Endometrium (tissue), 2 donors: ENCODE results near the gene SPATA18.
A peak's percentile ranks its signal among the peaks of the same experiment; 100 is the strongest.

ENCODE experiments used
- FAIRE-seq: peaks from 2 replicates; lab custom pipeline; 2012; peaks lifted over from hg19 to GRCh38; lab: Jason Lieb, UNC
- donor health status: control.
- donor health status: control.

Gene SPATA18

DNA sequence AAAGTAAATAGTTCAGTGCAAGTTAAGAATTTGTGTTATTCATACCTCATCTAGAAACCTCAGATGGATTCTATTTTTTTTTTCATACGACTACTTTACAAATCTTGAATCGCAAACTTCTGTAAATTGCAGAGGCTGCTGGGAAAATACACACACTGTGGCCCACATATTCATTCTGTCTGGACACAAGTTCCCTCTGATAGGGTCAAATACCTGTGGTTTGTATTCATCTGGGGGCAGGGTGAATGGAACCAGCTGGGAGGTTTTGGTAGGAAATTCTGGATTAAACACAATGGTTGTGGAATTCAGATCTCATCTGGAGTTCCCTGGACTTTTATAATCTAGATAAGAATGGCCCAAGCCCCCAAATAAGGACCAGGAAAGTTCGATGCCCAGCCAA lies 56.2 kb downstream of the SPATA18 start:
- peak; percentile 18 for FAIRE-seq

DNA sequence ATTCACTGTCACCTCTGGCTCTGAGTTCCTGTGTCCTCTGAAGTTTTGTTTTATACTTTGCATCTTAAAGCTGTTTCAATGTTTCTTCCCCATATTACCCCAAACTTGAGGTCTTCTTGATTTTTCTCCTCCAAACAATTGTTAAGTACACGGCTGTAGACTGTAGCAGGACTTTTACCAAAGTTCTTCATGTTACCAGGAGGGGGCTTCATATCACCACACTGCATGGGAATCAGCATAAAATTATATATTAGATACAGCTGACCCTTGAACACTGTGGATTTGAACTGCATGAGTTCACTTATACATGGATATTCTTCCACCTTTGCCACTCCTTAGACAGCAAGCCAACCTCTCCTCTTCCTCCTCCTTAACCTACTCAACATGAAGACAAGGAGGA lies 56.6 kb downstream of the SPATA18 start:
- FAIRE-seq: no peak

DNA sequence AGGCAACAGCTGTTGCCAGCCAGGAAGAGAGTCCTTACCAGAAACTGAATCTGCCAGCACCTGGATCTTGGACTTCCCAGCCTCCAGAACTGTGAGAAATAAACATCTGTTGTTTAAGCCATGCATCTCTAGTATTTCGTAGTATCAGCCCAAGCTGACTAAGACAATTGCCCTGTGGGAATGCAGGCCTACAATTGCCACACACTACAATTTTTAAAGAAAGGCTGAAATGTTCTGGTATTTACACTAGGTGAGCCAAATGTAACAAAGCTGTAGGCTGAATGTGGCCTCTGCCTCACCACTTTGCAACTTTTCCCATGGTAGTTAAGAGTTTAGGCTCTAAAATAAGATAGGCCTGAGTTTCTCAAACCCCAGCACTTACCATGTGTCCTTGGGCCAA lies 59.1 kb downstream of the SPATA18 start:
- no peak for FAIRE-seq

- no peak for FAIRE-seq
Observed at GRCh38 chr4:52111995-52112394, 60.9 kb downstream of the SPATA18 start.

DNA sequence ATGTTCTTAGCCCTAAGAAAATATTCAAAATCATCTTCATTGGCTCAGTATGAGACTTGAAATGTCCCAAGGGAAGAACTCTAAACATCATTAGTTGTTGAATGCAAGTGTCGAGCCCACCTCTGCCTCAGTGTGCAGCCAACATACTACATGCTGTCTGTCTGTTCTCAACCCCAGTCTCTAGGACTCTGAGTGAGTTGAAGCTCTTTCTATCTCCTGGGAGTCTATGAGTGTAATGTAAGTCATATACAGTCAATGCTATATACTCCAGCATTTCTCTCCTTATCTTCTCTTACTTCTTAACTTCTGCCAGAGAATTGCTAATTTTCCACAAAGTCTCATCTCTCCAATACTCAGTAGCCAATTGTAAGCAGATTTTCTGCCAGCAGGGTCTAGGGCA lies 61.3 kb downstream of the SPATA18 start:
- FAIRE-seq: no peak

DNA sequence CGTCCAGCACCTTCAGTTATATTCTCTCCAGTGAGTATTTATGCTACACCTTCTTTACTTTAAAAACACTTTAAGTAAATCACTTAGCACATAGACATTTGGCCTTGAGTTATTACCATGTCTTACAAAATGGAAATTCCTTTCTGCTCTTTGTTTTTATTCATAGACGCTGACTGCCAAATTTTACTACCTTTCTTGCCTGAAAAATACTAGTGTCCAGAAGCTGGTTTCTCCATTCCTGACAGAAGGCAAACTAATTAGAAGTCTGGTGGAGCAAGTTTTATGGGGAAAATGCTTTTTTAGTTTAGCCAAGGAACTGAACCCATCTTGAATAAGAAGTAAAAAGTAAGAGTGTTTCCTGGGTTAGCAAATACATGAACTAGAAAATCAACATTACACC lies 65.5 kb downstream of the SPATA18 start:
- FAIRE-seq: no peak

DNA sequence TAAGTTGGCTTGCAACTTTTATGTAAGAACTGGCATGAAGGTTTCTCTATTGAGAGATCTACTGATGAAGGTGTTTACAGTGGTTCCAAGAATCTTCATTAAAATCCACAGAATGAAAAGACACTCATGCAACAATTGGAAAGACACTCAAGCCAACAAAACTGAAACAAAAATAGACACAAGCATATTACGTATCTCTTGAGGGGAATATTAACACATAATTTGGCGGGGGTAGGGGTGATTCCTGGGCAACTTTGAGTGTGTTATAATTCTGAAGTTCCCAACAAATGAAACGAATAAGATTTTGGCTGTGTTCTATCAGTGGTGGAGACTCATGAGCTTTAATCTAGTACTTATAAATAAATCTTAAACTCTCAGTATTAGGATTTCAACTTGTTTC lies 75.1 kb downstream of the SPATA18 start:
- FAIRE-seq: no peak

- no peak for FAIRE-seq
Observed at GRCh38 chr4:52126966-52127365, 75.9 kb downstream of the SPATA18 start.

DNA sequence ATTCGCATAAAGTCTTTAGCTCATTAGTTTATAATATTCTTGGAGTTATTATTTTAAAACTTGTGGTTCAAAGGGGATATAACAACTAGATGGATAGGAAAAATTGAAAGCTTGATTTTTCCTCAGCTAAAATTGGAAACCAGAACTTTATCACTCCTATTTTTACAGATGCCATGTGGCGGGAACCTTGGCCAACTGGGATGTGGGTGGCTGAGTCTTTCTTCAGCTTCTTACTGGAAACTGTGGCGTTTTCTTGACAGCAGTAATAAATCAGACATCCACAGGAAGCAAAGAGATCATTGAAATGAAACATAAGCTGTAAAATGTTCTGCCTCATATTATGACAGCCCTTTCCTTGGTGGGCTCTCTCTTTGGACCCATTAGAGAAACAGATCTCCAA lies 84.1 kb downstream of the SPATA18 start:
- no peak for FAIRE-seq

- FAIRE-seq: peak; percentile 31
Observed at GRCh38 chr4:52137152-52137551, 86.0 kb downstream of the SPATA18 start.

DNA sequence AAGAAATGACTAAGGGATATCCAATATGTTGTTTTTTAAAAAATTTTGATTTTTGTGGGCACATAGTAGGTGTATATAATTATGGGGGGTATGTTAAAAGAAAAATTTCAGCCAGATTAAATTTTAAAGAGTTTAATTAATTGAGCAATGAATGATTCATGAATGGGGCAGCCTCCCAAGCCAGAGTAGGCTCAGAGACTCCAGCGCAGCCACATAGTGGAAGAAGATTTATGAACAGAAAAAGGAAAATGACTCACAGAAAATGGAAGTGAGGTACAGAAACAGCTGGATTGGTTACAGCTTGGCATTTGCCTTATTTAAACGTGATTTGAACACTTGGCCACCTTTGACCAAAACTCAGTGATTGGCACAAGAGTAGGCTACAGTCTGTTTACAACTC lies 91.7 kb downstream of the SPATA18 start:
- FAIRE-seq: no peak

- FAIRE-seq: no peak
Observed at GRCh38 chr4:52143815-52144214, 92.7 kb downstream of the SPATA18 start.

- FAIRE-seq: no peak
Observed at GRCh38 chr4:52144372-52144771, 93.3 kb downstream of the SPATA18 start.
